HL-60 (cell line): ENCODE measurements around the gene WAPL.

ENCODE experiments used
- DNase-seq, 2 experiments: peaks; one replicate each; pipeline ENCODE4 v3.0.0-alpha.2; 2010 to 2020; ENCODE audit warnings: low read depth in 1 of 2, low spot score in 1 of 2
- H3K27ac ChIP-seq: fragments of 250-450 bp; sonication (Bioruptor Pico); replicated peaks from 2 replicates; pipeline ENCODE4 v1.5.1; 2020; ENCODE audit warnings: mild to moderate bottlenecking, moderate library complexity
- H3K27me3 ChIP-seq: fragments of 250-450 bp; sonication (Bioruptor Pico); 2 replicates; pipeline ENCODE4 v1.5.1; 2021; ENCODE audit warnings: mild to moderate bottlenecking, moderate library complexity; ENCODE audit not compliant: insufficient read depth, poor library complexity, severe bottlenecking
- H3K4me3 ChIP-seq: replicated peaks from 2 replicates; pipeline ENCODE4 v1.5.1; 2011; ENCODE audit warnings: mild to moderate bottlenecking, control low read depth, low read length; ENCODE audit not compliant: insufficient read depth
- GABPA ChIP-seq: IDR thresholded peaks from 2 replicates; pipeline ENCODE4 v1.6.1; 2012; ENCODE audit warnings: low read depth
- POLR2AphosphoS5 ChIP-seq: IDR thresholded peaks from 2 replicates; pipeline ENCODE4 v1.6.1; 2012; ENCODE audit warnings: low read depth
- SPI1 ChIP-seq: IDR thresholded peaks from 2 replicates; pipeline ENCODE4 v1.6.1; 2012; ENCODE audit warnings: low read depth, mild to moderate bottlenecking, borderline replicate concordance
- TF ChIP-seq, protein P1 (sequence below): IDR thresholded peaks from one replicate; pipeline ENCODE4 v1.5.1; 2011; ENCODE audit warnings: low read length, control low read depth, inconsistent platforms; ENCODE audit not compliant: insufficient read depth
- TF ChIP-seq, protein P2 (sequence below): IDR thresholded peaks from 2 replicates; pipeline ENCODE4 v1.6.1; 2012; ENCODE audit warnings: low read depth; ENCODE audit not compliant: insufficient replicate concordance

The WAPL gene

DNA sequence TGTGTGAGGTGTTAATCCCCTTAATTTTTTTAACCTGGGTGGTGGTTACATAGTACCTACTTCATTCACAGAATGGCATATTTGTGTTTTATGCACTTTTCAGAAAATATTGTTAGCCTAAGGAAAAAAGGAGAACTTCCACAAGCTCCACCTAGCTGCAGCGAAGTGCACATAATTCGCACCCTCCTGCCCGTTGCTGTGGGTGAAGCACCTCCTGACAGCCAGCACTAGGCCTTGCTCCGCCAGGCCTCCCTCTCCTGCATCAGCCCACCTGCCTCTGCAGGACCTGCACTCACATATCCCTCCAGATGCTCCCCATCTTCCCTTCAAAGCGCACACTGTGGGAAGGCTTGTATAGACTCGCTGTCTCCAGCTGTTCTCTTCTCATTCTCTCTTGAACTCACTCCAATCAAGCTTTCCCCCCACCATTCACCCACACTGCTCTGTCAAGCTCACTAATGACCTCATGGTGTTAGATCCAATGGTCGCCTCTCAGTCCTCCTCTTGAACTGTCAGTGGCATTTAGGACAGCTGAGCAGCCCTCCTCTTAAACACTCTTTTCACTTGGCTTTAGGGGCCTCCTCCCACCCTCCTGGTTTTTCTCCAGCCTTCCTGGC, 134.3 kb downstream of the WAPL start:
- no peak for DNase-seq
- no peak overlapping the region for H3K27ac ChIP-seq

DNA sequence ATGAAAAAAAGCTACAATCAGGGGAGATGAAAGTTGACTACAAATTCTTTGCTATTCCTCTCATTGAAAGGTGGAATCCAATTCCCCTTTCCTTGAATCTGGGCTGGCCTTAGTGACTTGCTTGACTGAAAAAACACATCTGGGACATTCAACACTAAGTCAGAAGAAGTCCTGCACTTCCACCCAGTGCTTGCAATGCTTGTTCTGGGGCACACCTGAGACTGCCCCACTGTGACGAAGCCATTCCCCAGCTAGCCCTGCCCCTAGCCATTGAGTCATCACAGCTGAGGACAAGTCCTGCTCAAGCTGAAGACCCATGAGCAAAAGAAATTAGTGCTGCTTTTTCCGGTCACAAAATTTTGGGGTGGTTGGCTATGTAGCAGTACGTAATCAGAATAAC, 135.8 kb downstream of the WAPL start:
- no peak for TF ChIP-seq GABPA
- TF ChIP-seq, protein P1, sequence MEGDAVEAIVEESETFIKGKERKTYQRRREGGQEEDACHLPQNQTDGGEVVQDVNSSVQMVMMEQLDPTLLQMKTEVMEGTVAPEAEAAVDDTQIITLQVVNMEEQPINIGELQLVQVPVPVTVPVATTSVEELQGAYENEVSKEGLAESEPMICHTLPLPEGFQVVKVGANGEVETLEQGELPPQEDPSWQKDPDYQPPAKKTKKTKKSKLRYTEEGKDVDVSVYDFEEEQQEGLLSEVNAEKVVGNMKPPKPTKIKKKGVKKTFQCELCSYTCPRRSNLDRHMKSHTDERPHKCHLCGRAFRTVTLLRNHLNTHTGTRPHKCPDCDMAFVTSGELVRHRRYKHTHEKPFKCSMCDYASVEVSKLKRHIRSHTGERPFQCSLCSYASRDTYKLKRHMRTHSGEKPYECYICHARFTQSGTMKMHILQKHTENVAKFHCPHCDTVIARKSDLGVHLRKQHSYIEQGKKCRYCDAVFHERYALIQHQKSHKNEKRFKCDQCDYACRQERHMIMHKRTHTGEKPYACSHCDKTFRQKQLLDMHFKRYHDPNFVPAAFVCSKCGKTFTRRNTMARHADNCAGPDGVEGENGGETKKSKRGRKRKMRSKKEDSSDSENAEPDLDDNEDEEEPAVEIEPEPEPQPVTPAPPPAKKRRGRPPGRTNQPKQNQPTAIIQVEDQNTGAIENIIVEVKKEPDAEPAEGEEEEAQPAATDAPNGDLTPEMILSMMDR = no peak
- DNase-seq = no peak
- H3K4me3 ChIP-seq = no peak overlapping the region
- no peaks in the 10 kb centered on the region for H3K27me3 ChIP-seq
- H3K27ac ChIP-seq = no peak overlapping the region

More for the DNA sequence above, 134.3 kb downstream of the WAPL start:
- TF ChIP-seq SPI1 (peak; percentile 39; the same call in 1 of the 2 replicates), POLR2AphosphoS5 (no peak), GABPA (no peak)
- TF ChIP-seq, protein P2, sequence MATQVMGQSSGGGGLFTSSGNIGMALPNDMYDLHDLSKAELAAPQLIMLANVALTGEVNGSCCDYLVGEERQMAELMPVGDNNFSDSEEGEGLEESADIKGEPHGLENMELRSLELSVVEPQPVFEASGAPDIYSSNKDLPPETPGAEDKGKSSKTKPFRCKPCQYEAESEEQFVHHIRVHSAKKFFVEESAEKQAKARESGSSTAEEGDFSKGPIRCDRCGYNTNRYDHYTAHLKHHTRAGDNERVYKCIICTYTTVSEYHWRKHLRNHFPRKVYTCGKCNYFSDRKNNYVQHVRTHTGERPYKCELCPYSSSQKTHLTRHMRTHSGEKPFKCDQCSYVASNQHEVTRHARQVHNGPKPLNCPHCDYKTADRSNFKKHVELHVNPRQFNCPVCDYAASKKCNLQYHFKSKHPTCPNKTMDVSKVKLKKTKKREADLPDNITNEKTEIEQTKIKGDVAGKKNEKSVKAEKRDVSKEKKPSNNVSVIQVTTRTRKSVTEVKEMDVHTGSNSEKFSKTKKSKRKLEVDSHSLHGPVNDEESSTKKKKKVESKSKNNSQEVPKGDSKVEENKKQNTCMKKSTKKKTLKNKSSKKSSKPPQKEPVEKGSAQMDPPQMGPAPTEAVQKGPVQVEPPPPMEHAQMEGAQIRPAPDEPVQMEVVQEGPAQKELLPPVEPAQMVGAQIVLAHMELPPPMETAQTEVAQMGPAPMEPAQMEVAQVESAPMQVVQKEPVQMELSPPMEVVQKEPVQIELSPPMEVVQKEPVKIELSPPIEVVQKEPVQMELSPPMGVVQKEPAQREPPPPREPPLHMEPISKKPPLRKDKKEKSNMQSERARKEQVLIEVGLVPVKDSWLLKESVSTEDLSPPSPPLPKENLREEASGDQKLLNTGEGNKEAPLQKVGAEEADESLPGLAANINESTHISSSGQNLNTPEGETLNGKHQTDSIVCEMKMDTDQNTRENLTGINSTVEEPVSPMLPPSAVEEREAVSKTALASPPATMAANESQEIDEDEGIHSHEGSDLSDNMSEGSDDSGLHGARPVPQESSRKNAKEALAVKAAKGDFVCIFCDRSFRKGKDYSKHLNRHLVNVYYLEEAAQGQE = no peak
- TF ChIP-seq, protein P1 = peak; percentile 37
- Histone ChIP-seq H3K27me3 (no peaks in the 10 kb centered on the region), H3K4me3 (no peak overlapping the region)
